ENCODE measurements around the gene LMX1A.

DNA sequence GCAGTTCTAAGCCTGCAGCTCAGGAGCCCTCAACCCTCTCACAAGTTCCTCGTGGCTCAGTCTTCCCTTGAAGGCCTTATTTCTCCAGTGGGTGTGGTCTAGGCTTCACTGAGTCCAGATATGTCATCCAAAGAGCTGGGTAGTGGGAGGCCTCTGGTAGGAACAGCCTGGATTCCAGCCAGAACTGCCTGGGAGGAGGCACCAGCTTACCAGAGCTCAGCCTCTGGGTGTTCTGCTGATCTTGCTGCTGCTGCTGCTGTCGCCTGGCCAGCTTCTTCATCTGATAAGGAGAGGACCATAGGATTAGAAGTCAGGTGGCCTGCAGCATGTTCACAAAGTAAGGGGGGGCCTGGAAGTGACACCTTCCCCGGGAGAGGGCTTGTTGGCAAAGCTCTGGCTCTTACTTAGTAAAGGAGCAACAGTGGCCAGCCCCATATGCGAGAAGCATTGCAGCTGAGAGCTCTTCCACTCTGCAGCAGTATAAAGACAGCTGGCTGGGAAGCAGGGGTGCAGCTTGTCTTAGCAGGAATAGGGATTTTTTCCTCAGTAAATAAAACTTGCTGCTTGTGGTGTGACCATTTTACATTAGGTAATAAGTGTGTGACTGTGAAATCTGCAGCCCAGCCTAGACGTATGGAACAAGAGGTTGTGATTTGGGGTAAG, 148.5 kb downstream of the LMX1A start:
- TF ChIP-seq CTCF (IDR thresholded peaks at IDR 0.05) (no peak), ZFX (IDR thresholded peaks at IDR 0.05; ENCODE audit: borderline replicate concordance) (no peak)

All from 22Rv1 (cell line).